HepG2 (cell line): ENCODE measurements around the gene TP53. TPM values are rescaled to one million over a fixed set of nuclear protein-coding genes. Genes with fewer than 3 reads are reported as not detected.

Experiments
- ATAC-seq: fragments of 200-7000 bp; cut with Tn5 transposase; 3 replicates; pipeline ENCODE4 v1.9.1; 2020; ENCODE audit warnings: mild to moderate bottlenecking, moderate library complexity
- BruUV-seq: library from RNA; stranded (reverse); fragments of 400-500 nt; replicated peaks from 2 replicates; lab custom pipeline; 2021; lab: Mats Ljungman, UMichigan
- CTCF ChIA-PET: fragments of 300-600 bp; formaldehyde crosslinking; extraction: SDS; loops from one replicate; lab custom pipeline; 2021; ENCODE audit warnings: low total read pairs, inconsistent platforms, low intra/inter-chr PET ratio; lab: Yijun Ruan, JAX
- POLR2A ChIA-PET: fragments of 350-600 bp; sonication (Branson Sonifier 250); formaldehyde crosslinking; loops from one replicate; lab custom pipeline; 2020; ENCODE audit warnings: antibody characterized with exemption, inconsistent platforms; lab: Yijun Ruan, JAX
- DNase-seq: peaks from one replicate; pipeline ENCODE4 v3.0.0-alpha.2; 2015; ENCODE audit warnings: low spot score
- FAIRE-seq: peaks from 3 replicates; lab custom pipeline; 2011; peaks lifted over from hg19 to GRCh38; lab: Jason Lieb, UNC
- H2AFZ ChIP-seq: one replicate; pipeline ENCODE4 v1.6.1; 2011; ENCODE audit warnings: low read length, inconsistent platforms
- H3K27ac ChIP-seq: fragments of 300-600 bp; 3 replicates; pipeline ENCODE4 v1.8.0; 2011; ENCODE audit warnings: mixed run types, mild to moderate bottlenecking, mixed read lengths, low read length, inconsistent platforms; ENCODE audit not compliant: insufficient read depth; ENCODE audit errors: extremely low read length
- H3K27me3 ChIP-seq, 2 experiments: fragments of 200-600 bp in 1 of 2; 2 replicates in 1 of 2; 3 replicates in 1 of 2; pipeline versions ENCODE4 v1.6.0 to v1.8.0; 2011; ENCODE audit warnings: low read length in 2 of 2, mild to moderate bottlenecking in 2 of 2, moderate library complexity in 2 of 2, inconsistent platforms in 1 of 2; ENCODE audit not compliant: insufficient read depth in 2 of 2, control insufficient read depth in 1 of 2
- H3K36me3 ChIP-seq, 2 experiments: fragments of 200-600 bp in 1 of 2; replicated peaks in 1 of 2; 2 replicates in 1 of 2; 3 replicates in 1 of 2; pipeline versions ENCODE4 v1.5.1 to v1.8.0; 2011; ENCODE audit warnings: low read length in 2 of 2, inconsistent platforms in 1 of 2; ENCODE audit not compliant: insufficient read depth in 2 of 2, control insufficient read depth in 1 of 2
- H3K4me1 ChIP-seq: 2 replicates; pipeline ENCODE4 v1.5.1; 2012; ENCODE audit warnings: low read length, inconsistent platforms; ENCODE audit not compliant: insufficient read depth
- H3K4me2 ChIP-seq: 2 replicates; pipeline ENCODE4 v1.6.0; 2011; ENCODE audit warnings: low read depth, low read length, inconsistent platforms
- H3K4me3 ChIP-seq, 3 experiments: fragments of 200-600 bp in 1 of 3; sonication (generic), shearing (Covaris generic) in 1 of 3; replicated peaks in 1 of 3; 2 replicates each; pipeline ENCODE4 v1.5.1; 2011 to 2016; ENCODE audit warnings: low read length in 3 of 3, inconsistent platforms in 2 of 3, low read depth in 2 of 3, mild to moderate bottlenecking in 2 of 3, control low read depth in 1 of 3, mixed read lengths in 1 of 3; ENCODE audit not compliant: insufficient read depth in 1 of 3
- H3K79me2 ChIP-seq: one replicate; pipeline ENCODE4 v1.6.1; 2011; ENCODE audit warnings: low read length, inconsistent platforms; ENCODE audit not compliant: insufficient read depth
- H3K9ac ChIP-seq: 2 replicates; pipeline ENCODE4 v1.6.0; 2011; ENCODE audit warnings: mild to moderate bottlenecking, low read depth, low read length, inconsistent platforms; ENCODE audit not compliant: insufficient read depth
- H3K9me3 ChIP-seq: 2 replicates; pipeline ENCODE4 v1.5.1; 2012; ENCODE audit warnings: mild to moderate bottlenecking, low read length
- H4K20me1 ChIP-seq: 2 replicates; pipeline ENCODE4 v1.6.0; 2011; ENCODE audit warnings: inconsistent platforms, mild to moderate bottlenecking, low read length, moderate library complexity; ENCODE audit not compliant: insufficient read depth
- ATF4 ChIP-seq, 2 experiments: fragments of 450-650 bp in 1 of 2; sonication (generic) in 1 of 2; formaldehyde crosslinking; IDR thresholded peaks; 2 replicates each; pipeline versions ENCODE4 v1.5.0 to v1.8.0; 2020 to 2022; ENCODE audit warnings: mild to moderate bottlenecking in 1 of 2, missing genetic modification reagents in 1 of 2
- BRD4 ChIP-seq: sonication (generic); formaldehyde crosslinking; IDR thresholded peaks from 2 replicates; pipeline ENCODE4 v1.4.0; 2020; ENCODE audit warnings: missing genetic modification reagents
- HNF4G ChIP-seq, 2 experiments: sonication (generic) in 1 of 2; formaldehyde crosslinking in 1 of 2; IDR thresholded peaks; 2 replicates each; pipeline versions ENCODE4 v1.4.0 to v1.6.1; 2011 to 2020; ENCODE audit warnings: borderline replicate concordance in 2 of 2, low read depth in 2 of 2, mild to moderate bottlenecking in 2 of 2, low read length in 1 of 2, missing genetic modification reagents in 1 of 2, moderate library complexity in 1 of 2
- KLF11 ChIP-seq: IDR thresholded peaks from 2 replicates; pipeline ENCODE4 v1.6.1; 2016; ENCODE audit warnings: missing compliant biosample characterization
- SP140L ChIP-seq: sonication (generic); formaldehyde crosslinking; IDR thresholded peaks from 2 replicates; pipeline ENCODE4 v1.4.0; 2020; ENCODE audit warnings: missing genetic modification reagents, borderline replicate concordance
- SRSF1 ChIP-seq: fragments of 200-400 bp; formaldehyde crosslinking; optimal IDR thresholded peaks from 2 replicates; pipeline ENCODE3; 2017; ENCODE audit warnings: mild to moderate bottlenecking, low read depth, low read length, moderate library complexity
- THYN1 ChIP-seq: sonication (generic); formaldehyde crosslinking; IDR thresholded peaks from 2 replicates; pipeline ENCODE4 v1.8.1; 2023; ENCODE audit warnings: low read depth, mild to moderate bottlenecking, moderate library complexity, missing genetic modification reagents, borderline replicate concordance
- XBP1 ChIP-seq: sonication (generic); formaldehyde crosslinking; IDR thresholded peaks from 2 replicates; pipeline ENCODE4 v1.5.0; 2020; ENCODE audit warnings: missing genetic modification reagents
- ZNF253 ChIP-seq: sonication (generic); formaldehyde crosslinking; IDR thresholded peaks from 2 replicates; pipeline ENCODE4 v1.8.0; 2022; ENCODE audit warnings: mild to moderate bottlenecking, missing genetic modification reagents, borderline replicate concordance
- ZNF407 ChIP-seq: sonication (generic); formaldehyde crosslinking; IDR thresholded peaks from one replicate; pipeline ENCODE4 v1.5.1; 2020; ENCODE audit warnings: mild to moderate bottlenecking, missing genetic modification reagents; ENCODE audit errors: not compliant biosample characterization
- ZNF564 ChIP-seq: sonication (generic); formaldehyde crosslinking; IDR thresholded peaks from 2 replicates; pipeline ENCODE4 v1.8.1; 2023; ENCODE audit warnings: mild to moderate bottlenecking, missing genetic modification reagents
- WGBS: methylation state at CpG from one replicate; pipeline ENCODE4 v1.1.6; 2017; ENCODE audit warnings: low lambda C conversion rate; 5-methylcytosine and 5-hydroxymethylcytosine counted together
- in situ Hi-C: cut with HindIII; loops from 2 replicates; pipeline ENCODE4 v1.10.0; 2017; ENCODE audit warnings: low pct_unique_long_range_greater_than_20kb; ENCODE audit not compliant: extremely low pct_ligation_motif_present
- intact Hi-C: fragments of 100-400 bp; cut with micrococcal nuclease; formaldehyde crosslinking; loops from one replicate; pipeline ENCODE4 v1.10.0; 2022; ENCODE audit not compliant: unreplicated experiment
- polyA plus RNA-seq, 8 experiments: library from polyadenylated mRNA; depleted of rRNA in 3 of 8; stranded (reverse) in 7 of 8; unstranded in 1 of 8; fragments of >200 nt; fragmentation: Illumina TruSeq in 4 of 8; extraction: Trizol in 4 of 8; gene quantifications; 2 replicates each; pipeline versions ENCODE4 v1.2.1 to v1.2.3, GENCODE V29; 2011 to 2016; ENCODE audit warnings: low read depth in 4 of 8, missing spikeins in 1 of 8, mixed read lengths in 1 of 8; ENCODE audit not compliant: insufficient read depth in 1 of 8
- total RNA-seq, 5 experiments: library from RNA; depleted of rRNA; stranded (reverse); fragments of >200 nt; fragmentation: Illumina TruSeq; extraction: Trizol; gene quantifications; 2 replicates each; pipeline ENCODE4 v1.2.3, GENCODE V29; 2016; ENCODE audit warnings: low read depth in 1 of 5
- TF ChIP-seq, protein P1 (sequence below): sonication (generic); formaldehyde crosslinking; IDR thresholded peaks from 2 replicates; pipeline ENCODE4 v1.4.0; 2020; ENCODE audit warnings: missing genetic modification reagents; ENCODE audit errors: not compliant biosample characterization

TP53 gene
- total and polyA plus RNA-seq, 2 of the 13 experiments (the other 11 are each of a cell fraction or from before 2014, with no cell fraction given) = 17.1 to 29.9 TPM

DNA sequence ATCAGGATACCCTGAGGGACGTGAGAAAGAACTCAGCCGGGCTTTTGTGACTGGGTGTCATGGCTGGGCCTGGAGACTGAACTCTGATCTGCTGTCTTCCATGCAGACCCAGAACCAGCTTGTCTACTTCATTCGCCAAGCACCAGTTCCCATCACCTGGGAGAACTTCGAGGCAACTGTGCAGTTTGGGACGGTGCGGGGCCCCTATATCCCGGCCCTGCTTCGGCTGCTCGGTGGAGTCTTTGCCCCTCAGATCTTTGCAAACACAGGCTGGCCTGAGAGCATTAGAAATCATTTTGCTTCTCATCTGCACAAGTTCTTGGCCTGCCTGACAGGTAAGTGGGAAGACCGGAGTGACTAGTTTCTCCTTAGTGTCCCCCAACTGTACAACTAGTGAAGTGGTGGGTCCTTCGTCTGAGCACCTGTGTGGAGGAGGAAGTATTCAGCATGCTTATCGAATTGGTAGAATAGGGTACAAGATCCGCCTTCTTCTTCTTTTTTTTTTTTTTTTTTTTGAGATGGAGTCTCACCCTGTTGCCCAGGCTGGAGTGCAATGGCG lies 45.8 kb upstream of the TP53 start (continued):
- TF ChIP-seq ATF4 (CRISPR knock-in tag; IDR thresholded peaks at IDR 0.05) = no peak
- TF ChIP-seq XBP1 = no peak
- no peak for TF ChIP-seq KLF11 (CRISPR knock-in tag)
- no peak for TF ChIP-seq SRSF1
- TF ChIP-seq BRD4 (CRISPR knock-in tag) = no peak

GRCh38 chr17:7729816-7730215 lies 42.5 kb upstream of the TP53 start:
- Histone ChIP-seq H3K27ac (no peak overlapping the region), H3K4me1 (no peaks in the 10 kb centered on the region), H3K9ac (no peak overlapping the region), H3K4me2 (no peak overlapping the region), H2AFZ (no peak overlapping the region), H4K20me1 (no peaks in the 10 kb centered on the region), H3K36me3 (no peaks in the 10 kb centered on the region), H3K9me3 (no peaks in the 10 kb centered on the region), H3K4me3 (no peak overlapping the region), H3K27me3 (peaks cover 3 to 20% of the 10 kb centered on the region in 2 experiments; a peak in 3 of 5 replicates), H3K79me2 (no peaks in the 10 kb centered on the region)
- DNase-seq (no peak), ATAC-seq (no peak), FAIRE-seq (no peak)
- 0% methylated on average over 1 of the region's 1 CpG for WGBS
- POLR2A ChIA-PET = no interaction called here
- CTCF ChIA-PET = no interaction called here
- intact Hi-C loops = no loop called here
- BruUV-seq = no TSS peak
- in situ Hi-C loops = no loop called here
- TF ChIP-seq HNF4G (IDR thresholded peaks at IDR 0.05; ENCODE audit: borderline replicate concordance, low read depth, low read length) (no peak), HNF4G (CRISPR knock-in tag; IDR thresholded peaks at IDR 0.05; ENCODE audit: borderline replicate concordance, low read depth) (no peak), SP140L (CRISPR knock-in tag) (no peak), ZNF564 (no peak), ZNF407 (CRISPR knock-in tag) (no peak), THYN1 (no peak), ZNF253 (CRISPR knock-in tag) (no peak)
- TF ChIP-seq, protein P1, sequence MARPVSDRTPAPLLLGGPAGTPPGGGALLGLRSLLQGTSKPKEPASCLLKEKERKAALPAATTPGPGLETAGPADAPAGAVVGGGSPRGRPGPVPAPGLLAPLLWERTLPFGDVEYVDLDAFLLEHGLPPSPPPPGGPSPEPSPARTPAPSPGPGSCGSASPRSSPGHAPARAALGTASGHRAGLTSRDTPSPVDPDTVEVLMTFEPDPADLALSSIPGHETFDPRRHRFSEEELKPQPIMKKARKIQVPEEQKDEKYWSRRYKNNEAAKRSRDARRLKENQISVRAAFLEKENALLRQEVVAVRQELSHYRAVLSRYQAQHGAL (CRISPR knock-in tag) = no peak
